ENCODE measurements around the gene ADGRB3.

DNA sequence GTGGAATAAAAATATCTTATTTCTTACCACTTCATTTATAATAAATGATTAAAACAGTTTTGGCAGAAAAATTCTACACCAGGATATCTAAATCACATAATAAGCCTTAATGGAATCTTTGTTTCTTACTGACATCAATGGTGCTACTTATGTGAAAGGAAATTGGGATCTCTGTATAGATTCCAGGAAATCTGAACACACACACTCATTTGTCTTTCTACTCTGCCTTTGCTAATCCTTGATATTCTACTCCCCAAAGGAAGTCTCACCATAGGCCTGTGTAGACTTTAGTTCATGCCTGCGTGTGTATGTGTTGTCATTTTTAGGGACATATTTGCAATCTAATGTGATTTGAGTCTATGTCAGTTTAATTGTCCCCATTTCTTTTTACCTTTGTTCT is 7.9 kb downstream of the ADGRB3 start:
- no peak for TF ChIP-seq EZH2 (IDR thresholded peaks at IDR 0.05)
- TF ChIP-seq POLR2AphosphoS5 (IDR thresholded peaks at IDR 0.05; ENCODE audit: borderline replicate concordance, low read depth, low read length) = no peak

Measured in SK-N-MC (cell line).